Measurements from ENCODE around the gene CAPN2. TPM values are rescaled to one million over a fixed set of nuclear protein-coding genes. Genes with fewer than 3 reads are reported as not detected.
A peak's percentile ranks its signal among the peaks of the same experiment; 100 is the strongest.

Gene CAPN2
- total RNA-seq, 1 donor from 2014 or later: 258 TPM

DNA sequence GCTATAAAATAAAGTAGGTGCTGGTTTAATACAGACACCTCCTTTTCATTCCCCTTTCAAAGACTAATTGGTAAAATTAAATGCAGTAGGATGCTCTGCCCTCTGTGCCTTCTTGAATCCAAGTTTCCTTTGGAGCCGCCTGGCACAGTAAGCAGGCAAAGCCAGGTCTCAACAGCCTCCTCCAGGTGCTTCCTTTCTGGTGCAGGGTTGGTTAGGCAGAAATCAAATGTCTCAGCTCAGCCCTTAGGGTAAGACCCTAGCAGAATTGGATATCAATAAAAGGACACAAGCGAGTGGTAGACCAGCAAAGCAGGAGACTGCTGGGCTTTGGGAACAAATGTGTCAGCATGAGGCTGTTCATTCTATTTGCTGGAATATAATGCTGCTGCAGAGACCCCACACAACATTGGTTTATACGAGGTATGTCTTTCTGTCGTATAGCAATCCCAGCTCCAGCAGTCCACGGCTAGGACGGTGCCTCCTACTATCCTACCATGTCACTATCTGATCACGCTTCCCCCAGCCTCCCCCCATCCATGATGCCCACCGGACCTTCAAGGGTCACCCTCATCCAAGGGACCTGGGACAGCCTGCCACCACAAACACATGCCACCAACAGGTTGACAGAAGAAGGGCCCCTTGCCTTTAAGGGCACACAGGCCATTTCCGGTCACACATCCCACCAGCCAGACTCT is 58.4 kb downstream of the CAPN2 start:
- H3K36me3 ChIP-seq (ENCODE audit: control insufficient read depth, insufficient read depth, low read length): peaks cover 8% of the 10 kb centered on the region

DNA sequence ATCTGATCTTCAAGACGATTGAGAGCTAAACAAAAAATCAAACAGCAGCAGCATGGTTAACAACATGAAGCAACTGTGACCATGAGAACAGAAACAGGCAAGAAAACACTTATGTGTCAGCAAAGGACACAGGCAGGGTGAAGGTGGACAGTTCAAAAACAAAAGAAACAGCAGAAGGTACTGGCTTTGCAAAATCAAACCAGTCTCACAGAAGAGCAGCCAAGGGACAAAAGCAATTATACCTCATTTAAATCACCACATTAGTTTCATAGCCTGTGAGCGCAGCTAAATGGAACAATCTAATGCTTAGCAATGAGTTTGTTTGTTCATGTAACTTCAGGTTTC is 59.1 kb downstream of the CAPN2 start:
- no peak for DNase-seq (ENCODE audit: low read depth)
- Histone ChIP-seq H3K36me3 (ENCODE audit: control insufficient read depth, insufficient read depth, low read length) (peaks cover 6% of the 10 kb centered on the region), H3K27me3 (ENCODE audit: control insufficient read depth, insufficient read depth, low read length) (no peaks in the 10 kb centered on the region), H3K4me3 (ENCODE audit: low read depth, low read length) (no peak overlapping the region)
- TF ChIP-seq, protein P1, sequence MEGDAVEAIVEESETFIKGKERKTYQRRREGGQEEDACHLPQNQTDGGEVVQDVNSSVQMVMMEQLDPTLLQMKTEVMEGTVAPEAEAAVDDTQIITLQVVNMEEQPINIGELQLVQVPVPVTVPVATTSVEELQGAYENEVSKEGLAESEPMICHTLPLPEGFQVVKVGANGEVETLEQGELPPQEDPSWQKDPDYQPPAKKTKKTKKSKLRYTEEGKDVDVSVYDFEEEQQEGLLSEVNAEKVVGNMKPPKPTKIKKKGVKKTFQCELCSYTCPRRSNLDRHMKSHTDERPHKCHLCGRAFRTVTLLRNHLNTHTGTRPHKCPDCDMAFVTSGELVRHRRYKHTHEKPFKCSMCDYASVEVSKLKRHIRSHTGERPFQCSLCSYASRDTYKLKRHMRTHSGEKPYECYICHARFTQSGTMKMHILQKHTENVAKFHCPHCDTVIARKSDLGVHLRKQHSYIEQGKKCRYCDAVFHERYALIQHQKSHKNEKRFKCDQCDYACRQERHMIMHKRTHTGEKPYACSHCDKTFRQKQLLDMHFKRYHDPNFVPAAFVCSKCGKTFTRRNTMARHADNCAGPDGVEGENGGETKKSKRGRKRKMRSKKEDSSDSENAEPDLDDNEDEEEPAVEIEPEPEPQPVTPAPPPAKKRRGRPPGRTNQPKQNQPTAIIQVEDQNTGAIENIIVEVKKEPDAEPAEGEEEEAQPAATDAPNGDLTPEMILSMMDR (IDR thresholded peaks at IDR 0.05; ENCODE audit: insufficient read depth, low read length, poor library complexity, severe bottlenecking): no peak

More for the DNA sequence above, 58.4 kb downstream of the CAPN2 start:
- H3K27me3 ChIP-seq (ENCODE audit: control insufficient read depth, insufficient read depth, low read length): no peaks in the 10 kb centered on the region
- TF ChIP-seq, protein P1 (IDR thresholded peaks at IDR 0.05; ENCODE audit: insufficient read depth, low read length, poor library complexity, severe bottlenecking): no peak
- no peak overlapping the region for H3K4me3 ChIP-seq (ENCODE audit: low read depth, low read length)
- DNase-seq (ENCODE audit: low read depth): no peak

DNA sequence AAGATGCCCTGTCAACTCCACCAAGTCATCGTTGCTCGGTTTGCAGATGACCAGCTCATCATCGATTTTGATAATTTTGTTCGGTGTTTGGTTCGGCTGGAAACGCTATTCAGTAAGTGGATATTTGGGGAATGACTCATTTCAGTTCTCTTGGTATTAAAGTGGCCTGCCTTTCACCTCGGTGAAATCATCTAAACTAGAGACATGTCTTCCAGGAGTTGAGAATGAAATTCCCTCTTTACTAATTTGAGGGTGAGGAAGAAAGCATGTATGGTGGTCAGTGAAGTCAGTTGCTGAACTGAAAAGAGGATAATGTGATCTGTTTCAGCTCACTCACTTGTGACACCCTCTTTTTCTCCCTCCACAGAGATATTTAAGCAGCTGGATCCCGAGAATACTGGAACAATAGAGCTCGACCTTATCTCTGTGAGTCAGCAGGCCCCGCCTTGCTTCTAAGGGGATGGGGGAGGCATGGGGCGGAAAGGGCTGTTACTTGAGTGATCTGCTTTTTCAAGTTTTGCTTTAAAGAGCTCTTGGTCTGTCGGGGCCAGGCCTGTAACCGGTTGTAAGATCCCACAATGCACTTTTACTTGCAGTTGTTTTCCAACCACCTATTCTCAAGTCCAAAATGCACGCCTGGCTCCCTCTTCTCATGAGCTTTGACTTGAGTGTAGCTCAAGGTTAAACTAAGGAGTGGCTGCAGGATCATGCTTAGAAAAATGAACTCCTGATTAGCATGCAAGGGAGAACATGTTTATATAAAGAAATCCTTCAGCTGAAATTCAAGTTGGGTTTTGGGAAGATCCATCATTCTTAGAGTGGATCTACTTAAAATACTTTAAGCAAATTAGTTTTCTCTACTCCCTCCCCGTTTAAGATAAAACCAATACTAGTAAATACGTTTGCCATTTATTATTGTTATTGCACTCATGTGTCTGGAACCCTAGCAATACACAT is 59.8 kb downstream of the CAPN2 start:
- H3K4me3 ChIP-seq (ENCODE audit: low read depth, low read length): no peak overlapping the region
- DNase-seq (ENCODE audit: low read depth): peak; percentile 80
- TF ChIP-seq, protein P1 (IDR thresholded peaks at IDR 0.05; ENCODE audit: insufficient read depth, low read length, poor library complexity, severe bottlenecking): no peak
- H3K36me3 ChIP-seq (ENCODE audit: control insufficient read depth, insufficient read depth, low read length): peaks cover 5% of the 10 kb centered on the region
- no peaks in the 10 kb centered on the region for H3K27me3 ChIP-seq (ENCODE audit: control insufficient read depth, insufficient read depth, low read length)

DNA sequence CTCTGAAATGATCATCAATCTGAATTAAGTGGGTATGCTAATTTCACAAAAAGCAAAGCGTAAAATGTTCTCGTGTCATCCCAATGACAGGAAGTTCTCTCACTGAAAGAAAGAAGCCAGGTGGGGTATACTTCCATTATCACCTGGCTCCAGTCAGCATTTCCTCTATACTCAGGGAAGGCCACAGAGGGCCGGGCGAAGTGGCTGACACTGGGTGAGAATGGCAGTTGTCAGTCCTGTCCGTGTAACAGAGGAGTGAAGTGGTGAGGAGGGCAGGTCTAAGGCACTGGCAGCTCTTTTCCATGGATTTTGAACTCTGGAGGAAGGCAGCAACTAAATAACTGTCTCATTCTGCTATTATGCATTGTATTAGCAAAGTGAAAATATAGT is 60.4 kb downstream of the CAPN2 start:
- no peak overlapping the region for H3K4me3 ChIP-seq (ENCODE audit: low read depth, low read length)
- H3K36me3 ChIP-seq (ENCODE audit: control insufficient read depth, insufficient read depth, low read length): peaks cover 5% of the 10 kb centered on the region
- no peaks in the 10 kb centered on the region for H3K27me3 ChIP-seq (ENCODE audit: control insufficient read depth, insufficient read depth, low read length)
- TF ChIP-seq, protein P1 (IDR thresholded peaks at IDR 0.05; ENCODE audit: insufficient read depth, low read length, poor library complexity, severe bottlenecking): no peak
- DNase-seq (ENCODE audit: low read depth): no peak

DNA sequence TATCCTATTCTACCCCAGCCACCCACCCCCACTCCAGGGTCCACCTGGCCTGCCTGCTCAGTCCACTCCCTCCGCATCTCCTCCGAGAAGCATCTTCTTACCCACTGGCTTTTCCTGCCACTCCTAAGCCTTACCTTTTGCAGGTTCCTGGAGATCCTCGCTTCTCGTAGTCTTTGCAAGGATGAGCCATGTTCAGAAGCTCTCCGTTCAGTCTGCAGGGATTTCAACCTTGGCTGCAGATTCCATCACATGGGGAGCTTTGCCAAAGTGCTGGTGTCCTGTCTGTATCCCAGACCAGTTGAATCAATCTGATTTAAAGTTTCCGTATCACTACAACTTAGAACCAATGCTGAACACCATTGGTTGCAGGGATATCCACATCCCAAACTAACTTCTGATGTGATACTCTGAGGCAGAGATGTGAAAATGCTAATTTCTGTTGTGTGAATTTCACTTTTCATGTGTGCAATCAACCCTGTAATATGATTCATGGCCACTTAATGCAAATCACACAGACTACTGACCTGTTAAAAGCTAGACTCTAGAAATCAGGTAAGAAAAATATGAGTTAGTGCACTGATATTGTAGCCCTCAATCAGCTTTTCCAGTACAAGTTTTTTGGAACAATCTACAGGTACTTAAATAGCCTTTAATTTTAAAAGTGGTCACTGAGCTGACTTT is 61.9 kb downstream of the CAPN2 start:
- TF ChIP-seq, protein P1 (IDR thresholded peaks at IDR 0.05; ENCODE audit: insufficient read depth, low read length, poor library complexity, severe bottlenecking): no peak
- Histone ChIP-seq H3K27me3 (ENCODE audit: control insufficient read depth, insufficient read depth, low read length) (no peaks in the 10 kb centered on the region), H3K36me3 (ENCODE audit: control insufficient read depth, insufficient read depth, low read length) (peaks cover 5% of the 10 kb centered on the region), H3K4me3 (ENCODE audit: low read depth, low read length) (no peak overlapping the region)
- DNase-seq (ENCODE audit: low read depth): no peak

All from kidney epithelial cell (primary cell).